ENCODE measurements around the gene PVR. TPM values are rescaled to one million over a fixed set of nuclear protein-coding genes. Genes with fewer than 3 reads are reported as not detected.
"Not testable (repeated sequence)": the region's sequence is repeated elsewhere in the genome, so short reads cannot be mapped to it uniquely, and the experiment has no call there.

Gene PVR
- total RNA-seq, 2 donors from 2014 or later = 13.9 to 17.5 TPM

DNA sequence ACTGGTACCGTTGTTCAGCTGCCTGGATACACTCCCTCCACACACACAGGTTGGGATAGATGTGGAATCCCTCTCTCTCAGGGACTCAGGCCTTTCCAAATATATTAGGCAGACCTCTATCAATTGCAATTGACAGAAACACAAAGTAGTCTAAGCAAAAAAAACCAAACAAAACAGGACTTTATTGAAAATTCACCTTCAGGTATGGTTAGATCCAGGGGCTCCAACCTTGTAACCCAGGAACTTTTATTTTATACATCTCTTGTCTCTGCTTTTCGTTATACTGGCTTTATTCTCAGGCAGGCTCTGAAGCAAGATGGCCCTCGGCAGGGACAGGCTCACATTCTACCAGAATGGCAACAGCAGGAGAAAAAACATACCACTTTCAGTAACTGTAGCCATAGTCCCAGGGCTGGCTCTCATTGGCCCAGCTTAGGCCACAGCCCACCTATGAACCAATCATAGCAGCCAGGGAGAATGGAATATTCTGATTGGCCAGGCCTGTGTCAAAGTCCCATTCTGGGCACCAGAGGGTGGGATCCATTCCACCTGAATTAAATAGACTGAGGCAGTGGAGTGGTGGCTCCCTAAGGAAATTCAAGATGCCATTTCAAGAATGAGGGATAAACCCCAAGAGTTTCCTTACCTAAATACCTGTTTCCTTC is 14.5 kb downstream of the PVR start:
- H3K27me3 Mint-ChIP-seq (ENCODE audit: low read depth) = no peaks in the 10 kb centered on the region
- peaks cover 4 to 18% of the 10 kb centered on the region in 2 donors for H3K36me3 Mint-ChIP-seq (ENCODE audit: insufficient read depth in 2 of 2)
- H3K4me3 Mint-ChIP-seq = no peak overlapping the region
- no peaks in the 10 kb centered on the region for H3K9me3 Mint-ChIP-seq
- no peak overlapping the region for H3K27ac Mint-ChIP-seq
- DNase-seq = no peak
- H3K4me1 Mint-ChIP-seq (ENCODE audit: low read depth) = peaks cover 15% of the 10 kb centered on the region
- no peak for ATAC-seq (replicated peaks in 1 of 2)

DNA sequence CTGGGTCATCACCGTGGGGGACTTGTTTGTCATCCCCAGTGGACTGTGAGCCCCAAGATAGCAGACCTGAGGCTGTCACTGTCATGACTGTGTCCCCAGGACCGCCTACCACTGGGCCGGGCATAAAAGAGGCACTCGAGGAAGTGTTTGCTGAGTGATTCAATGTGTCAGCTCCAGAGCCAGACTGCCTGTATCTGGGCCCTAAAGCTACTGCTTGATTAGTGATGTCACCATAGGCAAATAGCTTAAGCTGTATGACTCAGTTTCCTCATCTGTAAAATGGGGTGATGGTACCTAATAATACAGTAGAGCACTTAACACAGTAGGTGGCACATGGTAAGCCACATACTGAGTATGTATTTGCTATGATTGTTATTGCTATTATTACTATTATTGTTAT is 16.4 kb downstream of the PVR start:
- no peak for ATAC-seq (replicated peaks in 1 of 2)
- Mint-ChIP-seq H3K9me3 (no peaks in the 10 kb centered on the region), H3K4me1 (ENCODE audit: low read depth) (peaks cover 7% of the 10 kb centered on the region), H3K4me3 (no peak overlapping the region), H3K27me3 (ENCODE audit: low read depth) (no peaks in the 10 kb centered on the region), H3K27ac (no peak overlapping the region), H3K36me3 (ENCODE audit: insufficient read depth in 2 of 2) (peaks cover 3 to 16% of the 10 kb centered on the region in 2 donors)
- no peak for DNase-seq

DNA sequence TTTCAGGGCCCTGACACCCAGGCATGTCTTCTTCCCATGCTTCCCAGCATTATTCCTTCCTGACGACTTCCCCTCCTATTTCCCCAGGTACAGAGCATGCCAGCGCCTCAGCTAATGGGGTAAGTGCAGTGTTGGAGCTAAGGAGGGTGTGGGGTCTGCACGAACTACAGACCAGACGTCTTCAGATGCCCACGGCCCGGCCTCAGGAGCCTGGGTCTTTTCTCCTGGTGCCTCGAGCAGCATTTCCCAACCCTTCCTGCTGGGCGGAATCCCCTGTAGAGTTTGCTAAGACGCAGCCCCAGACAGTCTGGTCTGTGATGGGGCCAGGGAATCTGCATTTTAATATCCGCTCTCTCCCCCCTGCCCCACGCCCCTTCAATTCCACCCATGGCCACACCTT is 17.5 kb downstream of the PVR start:
- H3K4me1 Mint-ChIP-seq (ENCODE audit: low read depth) = peaks cover 7% of the 10 kb centered on the region
- no peaks in the 10 kb centered on the region for H3K9me3 Mint-ChIP-seq
- ATAC-seq (replicated peaks in 1 of 2) (no peak), DNase-seq (no peak)
- H3K27me3 Mint-ChIP-seq (ENCODE audit: low read depth) = no peaks in the 10 kb centered on the region
- H3K27ac Mint-ChIP-seq = no peak overlapping the region
- H3K4me3 Mint-ChIP-seq = no peak overlapping the region
- peaks cover 0 to 9% of the 10 kb centered on the region in 2 donors for H3K36me3 Mint-ChIP-seq (ENCODE audit: insufficient read depth in 2 of 2)

GRCh38 chr19:44661904-44662303 is 18.2 kb downstream of the PVR start:
- no peak for DNase-seq
- Mint-ChIP-seq H3K27me3 (ENCODE audit: low read depth) (no peaks in the 10 kb centered on the region), H3K36me3 (ENCODE audit: insufficient read depth in 2 of 2) (peaks cover 0 to 6% of the 10 kb centered on the region in 2 donors), H3K9me3 (no peaks in the 10 kb centered on the region), H3K4me1 (ENCODE audit: low read depth) (peaks cover 6% of the 10 kb centered on the region), H3K27ac (no peak overlapping the region), H3K4me3 (no peak overlapping the region)
- ATAC-seq (replicated peaks in 1 of 2) = no peak

DNA sequence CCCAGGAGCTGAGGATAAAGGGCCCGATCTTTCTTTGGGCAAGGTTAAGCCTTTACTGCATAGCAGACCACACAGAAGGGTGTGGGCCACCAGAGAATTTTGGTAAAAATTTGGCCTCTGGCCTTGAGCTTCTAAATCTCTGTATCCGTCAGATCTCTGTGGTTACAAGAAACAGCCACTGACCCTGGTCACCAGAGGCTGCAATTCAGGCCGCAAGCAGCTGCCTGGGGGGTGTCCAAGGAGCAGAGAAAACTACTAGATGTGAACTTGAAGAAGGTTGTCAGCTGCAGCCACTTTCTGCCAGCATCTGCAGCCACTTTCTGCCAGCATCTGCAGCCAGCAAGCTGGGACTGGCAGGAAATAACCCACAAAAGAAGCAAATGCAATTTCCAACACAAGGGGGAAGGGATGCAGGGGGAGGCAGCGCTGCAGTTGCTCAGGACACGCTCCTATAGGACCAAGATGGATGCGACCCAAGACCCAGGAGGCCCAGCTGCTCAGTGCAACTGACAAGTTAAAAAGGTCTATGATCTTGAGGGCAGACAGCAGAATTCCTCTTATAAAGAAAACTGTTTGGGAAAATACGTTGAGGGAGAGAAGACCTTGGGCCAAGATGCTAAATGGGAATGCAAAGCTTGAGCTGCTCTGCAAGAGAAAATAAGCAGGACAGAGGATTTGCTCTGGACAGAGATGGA is 19.1 kb downstream of the PVR start:
- DNase-seq (no peak), ATAC-seq (replicated peaks in 1 of 2) (no peak)
- H3K36me3 Mint-ChIP-seq (ENCODE audit: insufficient read depth in 2 of 2) = peaks cover 0 to 4% of the 10 kb centered on the region in 2 donors
- H3K9me3 Mint-ChIP-seq = no peaks in the 10 kb centered on the region
- H3K4me3 Mint-ChIP-seq = no peak overlapping the region
- no peaks in the 10 kb centered on the region for H3K27me3 Mint-ChIP-seq (ENCODE audit: low read depth)
- H3K4me1 Mint-ChIP-seq (ENCODE audit: low read depth) = no peaks in the 10 kb centered on the region
- no peak overlapping the region for H3K27ac Mint-ChIP-seq

GRCh38 chr19:44663996-44664395 is 20.3 kb downstream of the PVR start:
- no peak for DNase-seq
- no peaks in the 10 kb centered on the region for H3K4me1 Mint-ChIP-seq (ENCODE audit: low read depth)
- ATAC-seq (replicated peaks in 1 of 2) = no peak
- no peak overlapping the region for H3K27ac Mint-ChIP-seq
- H3K27me3 Mint-ChIP-seq (ENCODE audit: low read depth) = no peaks in the 10 kb centered on the region
- H3K9me3 Mint-ChIP-seq = no peaks in the 10 kb centered on the region
- H3K36me3 Mint-ChIP-seq (ENCODE audit: insufficient read depth in 2 of 2) = peaks cover 0 to 2% of the 10 kb centered on the region in 2 donors
- H3K4me3 Mint-ChIP-seq = no peak overlapping the region

DNA sequence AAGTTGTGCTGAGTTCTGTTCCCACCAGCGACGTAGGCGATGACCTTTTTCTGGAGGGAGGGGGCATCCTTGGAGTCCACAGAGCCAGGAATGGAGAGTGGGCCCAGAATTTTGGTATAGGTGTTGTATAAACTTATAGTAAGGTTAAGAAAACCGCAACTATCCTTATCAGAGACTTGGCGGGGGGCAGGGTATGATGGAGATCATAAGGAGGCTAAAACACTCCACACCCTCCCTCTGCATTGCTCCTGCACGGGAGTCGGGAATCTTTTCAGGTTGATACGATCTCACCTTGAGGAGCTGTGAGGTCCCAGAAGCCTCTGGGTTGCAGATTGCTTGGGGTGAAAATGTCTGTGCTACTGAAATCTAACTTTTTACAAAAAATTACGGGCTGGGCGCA is 21.3 kb downstream of the PVR start:
- ATAC-seq (replicated peaks in 1 of 2) (no peak), DNase-seq (no peak)
- H3K4me3 Mint-ChIP-seq = no peak overlapping the region
- peaks cover 0 to 2% of the 10 kb centered on the region in 2 donors for H3K36me3 Mint-ChIP-seq (ENCODE audit: insufficient read depth in 2 of 2)
- H3K27ac Mint-ChIP-seq = no peak overlapping the region
- H3K27me3 Mint-ChIP-seq (ENCODE audit: low read depth) = no peaks in the 10 kb centered on the region
- no peaks in the 10 kb centered on the region for H3K4me1 Mint-ChIP-seq (ENCODE audit: low read depth)
- H3K9me3 Mint-ChIP-seq = no peaks in the 10 kb centered on the region

- H3K27me3 Mint-ChIP-seq (ENCODE audit: low read depth) = no peaks in the 10 kb centered on the region
- H3K9me3 Mint-ChIP-seq = no peaks in the 10 kb centered on the region
- no peak for DNase-seq
- no peak overlapping the region for H3K27ac Mint-ChIP-seq
- H3K4me3 Mint-ChIP-seq = no peak overlapping the region
- no peaks in the 10 kb centered on the region for H3K4me1 Mint-ChIP-seq (ENCODE audit: low read depth)
- ATAC-seq (replicated peaks in 1 of 2) = peak; percentile 49 to 61
- peaks cover 0 to 2% of the 10 kb centered on the region in 2 donors for H3K36me3 Mint-ChIP-seq (ENCODE audit: insufficient read depth in 2 of 2)
Measured at GRCh38 chr19:44666852-44667556, 23.3 kb downstream of the PVR start.

DNA sequence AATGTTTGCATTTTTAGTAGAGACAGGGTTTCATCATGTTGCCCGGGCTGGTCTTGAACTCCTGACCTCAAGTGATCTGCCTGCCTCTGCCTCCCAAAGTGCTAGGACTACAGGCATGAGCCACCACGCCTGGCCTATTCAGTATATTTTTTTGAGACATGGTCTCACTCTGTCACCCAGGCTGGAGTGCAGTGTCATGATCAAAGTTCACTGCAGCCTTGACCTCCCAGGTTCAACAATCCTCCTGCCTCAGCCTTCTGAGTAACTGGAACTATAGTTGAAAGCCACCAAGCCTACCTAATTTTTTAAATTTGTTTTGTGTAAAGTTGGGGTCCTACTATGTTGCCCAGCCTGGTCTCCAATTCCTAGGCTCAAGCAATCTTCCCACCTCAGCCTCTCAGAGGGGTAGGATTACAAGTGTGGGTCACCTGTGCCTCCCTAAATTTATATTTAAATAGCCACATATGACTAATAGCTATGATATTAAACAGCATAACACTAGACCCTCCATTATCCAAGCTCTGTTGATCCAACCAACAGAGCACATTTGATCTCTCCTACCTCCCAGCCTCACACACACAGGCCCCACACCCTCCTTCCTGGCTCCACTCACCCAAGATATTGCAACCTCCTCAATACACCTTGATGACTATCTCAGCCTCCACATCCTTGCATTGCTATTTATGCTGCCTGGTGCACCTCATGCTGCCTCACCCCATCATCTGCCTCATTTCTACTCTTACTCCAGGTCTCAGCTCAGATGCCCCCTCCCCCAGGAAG is 25.5 kb downstream of the PVR start:
- peak; percentile 39 to 67 for ATAC-seq (replicated peaks in 1 of 2)
- Mint-ChIP-seq H3K36me3 (ENCODE audit: insufficient read depth in 2 of 2) (no peaks in the 10 kb centered on the region), H3K4me3 (no peak overlapping the region), H3K4me1 (ENCODE audit: low read depth) (no peaks in the 10 kb centered on the region), H3K9me3 (no peaks in the 10 kb centered on the region), H3K27me3 (ENCODE audit: low read depth) (no peaks in the 10 kb centered on the region), H3K27ac (no peak overlapping the region)
- no peak for DNase-seq

GRCh38 chr19:44670027-44670426 is 26.3 kb downstream of the PVR start:
- not testable (repeated sequence) for H3K27me3 Mint-ChIP-seq (ENCODE audit: low read depth); ATAC-seq (replicated peaks in 1 of 2); H3K4me1 Mint-ChIP-seq (ENCODE audit: low read depth)

GRCh38 chr19:44671400-44671799 is 27.7 kb downstream of the PVR start, which contains the start of gene CEACAM19:
Gene CEACAM19 (plus strand): TSS chr19:44671482. CDS start chr19:44671932, 450 bp downstream.
- peak in 1 of 2 donors; percentile 33 for ATAC-seq (replicated peaks in 1 of 2)
- H3K4me1 Mint-ChIP-seq (ENCODE audit: low read depth) = no peaks in the 10 kb centered on the region
- no peak for DNase-seq
- H3K27ac Mint-ChIP-seq = no peak within 1 kb of the TSS
- H3K27me3 Mint-ChIP-seq (ENCODE audit: low read depth) = no peaks in the 10 kb centered on the region
- no peaks in the 10 kb centered on the region for H3K36me3 Mint-ChIP-seq (ENCODE audit: insufficient read depth in 2 of 2)
- no peak within 1 kb of the TSS for H3K4me3 Mint-ChIP-seq
- no peaks in the 10 kb centered on the region for H3K9me3 Mint-ChIP-seq

More at GRCh38 chr19:44670027-44670426, 26.3 kb downstream of the PVR start:
- H3K36me3 Mint-ChIP-seq (ENCODE audit: insufficient read depth in 2 of 2); DNase-seq; H3K27ac Mint-ChIP-seq; H3K4me3 Mint-ChIP-seq; H3K9me3 Mint-ChIP-seq: not testable (repeated sequence)

DNA sequence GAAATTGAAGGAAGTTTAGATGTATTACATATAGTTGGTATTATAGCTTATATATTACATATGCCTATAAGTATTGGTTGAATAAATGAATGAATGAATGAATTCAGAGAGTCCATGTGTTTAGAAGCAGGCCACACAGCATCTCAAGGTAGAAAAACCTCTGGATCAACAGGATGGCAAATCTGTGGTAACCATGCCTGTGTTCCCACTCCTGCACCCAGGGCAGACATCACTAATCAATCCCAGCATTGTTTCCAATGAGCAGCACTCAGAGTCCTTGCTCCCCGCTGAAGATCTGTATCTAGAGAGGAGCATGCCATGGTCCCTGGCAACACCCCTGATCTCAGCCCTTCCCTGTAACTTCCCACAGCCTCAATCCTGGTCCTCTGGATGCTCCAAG is 28.5 kb downstream of the PVR start:
- H3K4me3 Mint-ChIP-seq = no peak overlapping the region
- H3K27ac Mint-ChIP-seq = no peak overlapping the region
- no peaks in the 10 kb centered on the region for H3K27me3 Mint-ChIP-seq (ENCODE audit: low read depth)
- H3K9me3 Mint-ChIP-seq = no peaks in the 10 kb centered on the region
- H3K4me1 Mint-ChIP-seq (ENCODE audit: low read depth) = no peaks in the 10 kb centered on the region
- ATAC-seq (replicated peaks in 1 of 2) (no peak), DNase-seq (no peak)
- H3K36me3 Mint-ChIP-seq (ENCODE audit: insufficient read depth in 2 of 2) = no peaks in the 10 kb centered on the region

DNA sequence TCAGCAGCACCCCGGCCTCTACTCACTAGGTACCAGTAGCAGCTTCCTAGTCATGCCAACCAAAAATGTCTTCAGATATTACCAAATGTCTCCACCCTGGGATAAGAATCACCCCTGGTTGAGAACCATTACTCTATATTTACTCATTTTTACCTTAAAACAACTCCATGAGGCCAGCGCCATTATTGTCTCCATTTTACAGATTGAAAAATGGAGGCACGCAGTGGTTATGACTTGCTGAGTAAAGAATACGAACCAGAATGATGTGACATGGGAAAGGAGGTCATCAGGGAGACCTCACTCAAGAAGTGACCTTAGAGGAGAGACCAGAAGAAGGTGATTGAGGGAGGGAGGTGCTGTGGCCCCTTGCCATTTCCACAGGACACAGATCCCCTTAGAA is 29.8 kb downstream of the PVR start:
- ATAC-seq (replicated peaks in 1 of 2) (no peak), DNase-seq (no peak)
- Mint-ChIP-seq H3K27ac (no peak overlapping the region), H3K27me3 (ENCODE audit: low read depth) (no peaks in the 10 kb centered on the region), H3K36me3 (ENCODE audit: insufficient read depth in 2 of 2) (no peaks in the 10 kb centered on the region), H3K4me3 (no peak overlapping the region), H3K9me3 (no peaks in the 10 kb centered on the region), H3K4me1 (ENCODE audit: low read depth) (no peaks in the 10 kb centered on the region)
